Stimulated activated CD4-positive, alpha-beta T cell treated with anti-CD3 and anti-CD28 coated beads, Interleukin-4, amount 100 ng/mL, for 48 hours (primary cell): Measurements from ENCODE around the gene ARHGAP26.
"Not testable (repeated sequence)": the region's sequence is repeated elsewhere in the genome, so short reads cannot be mapped to it uniquely, and the experiment has no call there.

Experiments used
- DNase-seq, 2 donors: peaks; one replicate each; pipeline ENCODE4 v3.0.0-alpha.2; 2020; ENCODE audit warnings: low read depth in 2 of 2

The ARHGAP26 gene

DNA sequence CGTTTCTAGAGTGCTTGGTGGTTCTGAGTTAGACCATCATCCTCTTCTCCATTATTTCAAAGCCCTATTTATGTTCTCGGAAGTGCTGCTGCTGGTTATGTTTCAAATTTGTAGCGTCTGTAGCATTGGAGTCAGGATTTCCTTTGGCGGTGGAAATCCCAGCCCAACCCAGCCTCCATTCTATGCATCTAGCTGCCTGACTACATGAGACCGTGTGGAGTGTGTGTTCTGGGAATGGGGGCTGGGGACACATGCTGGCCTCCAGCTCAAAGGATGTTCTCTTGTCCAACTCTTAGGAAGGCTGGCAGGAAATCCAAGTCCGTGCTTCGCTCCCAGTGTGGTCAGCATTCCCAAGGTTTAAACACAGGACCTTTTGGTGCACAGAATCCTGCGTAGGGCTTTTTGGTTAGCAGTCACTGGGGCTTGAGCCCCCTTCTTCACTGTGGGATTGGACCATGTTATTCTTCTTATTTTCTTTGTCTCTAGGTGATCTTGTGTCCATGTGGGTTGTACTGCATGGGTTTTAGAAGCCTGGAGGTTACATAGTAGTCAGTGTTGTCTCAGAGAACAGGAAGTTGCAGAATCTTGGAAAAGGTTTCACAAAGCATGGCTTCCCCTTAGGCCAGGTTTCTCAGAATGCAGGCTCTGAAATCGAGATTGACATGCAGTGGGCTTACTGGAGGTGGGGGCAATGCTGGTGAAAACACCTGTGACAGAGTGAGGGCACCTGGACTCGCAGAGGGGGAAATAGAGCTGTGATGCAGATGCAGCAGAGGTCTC lies 132.2 kb downstream of the ARHGAP26 start:
- no peak for DNase-seq

DNA sequence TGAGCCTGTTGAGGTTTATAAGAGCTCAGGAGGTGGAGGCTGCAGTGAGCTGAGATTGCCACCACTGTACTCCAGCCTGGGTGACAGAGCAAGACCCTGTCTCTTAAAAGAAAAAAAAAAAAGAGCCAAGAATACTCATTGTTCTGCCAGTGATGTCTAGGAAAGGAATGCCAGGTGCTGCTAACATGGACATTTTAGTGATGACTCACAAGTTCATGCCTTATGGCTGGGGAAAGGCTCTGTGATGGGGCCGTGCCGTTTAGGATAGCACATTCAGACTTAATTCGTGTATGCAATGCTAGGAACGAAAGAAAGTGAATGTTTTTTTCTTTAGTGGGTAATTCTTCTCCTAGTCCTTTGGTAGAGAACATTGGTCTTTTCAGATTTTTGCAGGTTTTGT lies 134.2 kb downstream of the ARHGAP26 start:
- no peak for DNase-seq

DNA sequence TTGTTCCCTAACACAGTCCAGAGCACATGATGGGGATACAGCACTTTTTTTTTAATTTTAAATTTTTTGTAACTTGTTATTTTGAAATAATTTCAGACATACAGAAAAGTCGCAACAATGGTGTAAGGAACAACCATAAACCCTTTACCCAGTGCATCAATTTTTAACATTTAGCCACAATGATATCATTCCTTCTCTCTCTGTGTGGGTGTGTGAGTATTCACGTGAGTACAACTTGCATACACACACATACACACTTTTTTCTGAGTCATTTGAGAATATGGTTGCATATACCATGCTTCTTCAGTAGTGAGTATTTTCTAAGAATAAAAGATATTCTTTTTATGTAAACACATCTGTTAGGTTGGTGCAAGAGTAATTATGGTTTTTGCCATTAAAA lies 135.2 kb downstream of the ARHGAP26 start:
- DNase-seq: no peak

- no peak for DNase-seq
Observed at GRCh38 chr5:142906863-142907671, 136.9 kb downstream of the ARHGAP26 start.

DNA sequence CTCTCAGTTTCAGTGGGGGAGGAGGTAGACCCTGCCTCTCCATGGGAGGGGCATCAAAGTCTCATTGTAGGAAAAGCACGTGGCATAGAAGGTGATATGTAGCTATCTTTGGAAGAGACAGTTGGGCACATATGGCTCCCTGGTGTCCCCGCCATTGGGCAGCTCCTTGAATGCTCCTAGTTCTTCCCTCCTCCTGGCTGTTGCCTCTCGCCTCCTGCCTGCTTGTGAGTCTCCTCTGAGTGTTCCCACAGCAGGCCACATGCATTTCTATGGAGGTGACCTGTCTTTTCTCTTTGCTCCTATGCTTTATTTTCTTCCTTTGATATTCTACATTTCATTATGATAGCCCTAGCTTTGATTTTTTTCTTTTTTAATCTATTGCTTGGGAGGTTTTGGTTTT lies 138.5 kb downstream of the ARHGAP26 start:
- no peak for DNase-seq

DNA sequence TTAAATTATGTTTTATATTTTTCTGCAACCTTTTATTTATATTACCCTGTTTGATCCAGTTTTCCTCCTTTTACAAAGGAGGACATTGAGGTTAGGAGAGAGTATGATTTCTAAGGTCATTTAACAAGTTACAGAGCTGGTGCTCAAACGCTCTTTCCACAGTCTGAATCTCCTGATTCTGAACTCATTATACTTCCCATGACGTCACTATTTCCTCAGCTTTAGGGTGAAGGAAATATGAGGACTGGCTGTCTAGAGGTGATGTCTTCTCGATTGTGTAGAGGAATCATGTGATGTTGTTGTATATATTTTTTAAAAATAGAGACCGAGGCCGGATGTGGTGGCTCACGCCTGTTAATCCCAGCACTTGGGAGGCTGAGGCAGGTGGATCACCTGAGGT lies 140.0 kb downstream of the ARHGAP26 start:
- DNase-seq: no peak

GRCh38 chr5:142911170-142911569 lies 141.0 kb downstream of the ARHGAP26 start:
- no peak for DNase-seq

DNA sequence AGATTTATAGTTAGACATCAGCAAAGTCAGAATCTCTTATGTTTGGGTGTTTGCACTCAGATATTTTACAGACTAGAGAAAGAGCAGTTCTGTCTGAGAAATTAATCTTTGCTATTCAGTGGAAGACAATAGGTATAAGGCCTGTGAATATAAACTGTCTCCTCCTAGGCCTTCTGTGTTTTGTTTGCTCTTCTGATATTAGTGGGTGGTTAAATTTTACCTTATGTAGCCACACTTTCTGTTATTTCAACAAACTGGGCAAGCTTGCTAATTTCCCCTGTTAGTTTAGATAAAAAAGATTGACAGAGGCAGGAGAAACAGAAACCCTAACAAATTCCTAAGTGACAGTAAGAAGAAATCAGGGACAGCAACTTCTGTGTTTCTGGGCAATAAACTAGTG lies 141.6 kb downstream of the ARHGAP26 start:
- DNase-seq: no peak

DNA sequence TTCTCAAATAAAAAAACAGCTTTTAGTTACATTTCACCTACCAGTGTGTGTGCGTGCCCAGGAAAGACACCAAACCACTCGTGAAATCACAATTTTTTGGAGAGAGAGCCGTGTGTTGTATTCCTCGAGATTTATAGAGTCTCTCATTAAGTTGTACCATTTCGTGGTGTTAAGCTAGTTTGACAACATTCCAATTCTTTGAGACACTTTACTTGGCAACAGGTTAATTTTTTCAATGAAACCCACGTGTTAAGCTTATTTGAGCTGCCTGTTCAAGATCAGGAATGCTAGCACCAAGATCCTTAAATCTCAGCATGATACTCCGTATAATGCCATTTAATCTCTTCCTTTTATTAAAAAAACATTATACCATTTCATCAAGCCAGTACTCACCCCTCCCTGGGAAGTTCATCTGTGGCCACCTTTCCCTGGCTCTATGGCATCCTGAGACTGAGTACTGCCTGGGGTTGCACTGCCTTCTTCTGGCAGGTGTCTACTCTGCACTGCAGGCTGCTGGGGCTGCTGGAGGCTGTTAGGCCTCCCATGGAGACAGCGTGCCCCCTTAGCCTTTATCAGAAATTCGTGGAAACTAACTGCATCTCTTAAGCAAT lies 143.7 kb downstream of the ARHGAP26 start:
- DNase-seq: no peak

- no peak for DNase-seq
Observed at GRCh38 chr5:142915038-142915437, 144.9 kb downstream of the ARHGAP26 start.

DNA sequence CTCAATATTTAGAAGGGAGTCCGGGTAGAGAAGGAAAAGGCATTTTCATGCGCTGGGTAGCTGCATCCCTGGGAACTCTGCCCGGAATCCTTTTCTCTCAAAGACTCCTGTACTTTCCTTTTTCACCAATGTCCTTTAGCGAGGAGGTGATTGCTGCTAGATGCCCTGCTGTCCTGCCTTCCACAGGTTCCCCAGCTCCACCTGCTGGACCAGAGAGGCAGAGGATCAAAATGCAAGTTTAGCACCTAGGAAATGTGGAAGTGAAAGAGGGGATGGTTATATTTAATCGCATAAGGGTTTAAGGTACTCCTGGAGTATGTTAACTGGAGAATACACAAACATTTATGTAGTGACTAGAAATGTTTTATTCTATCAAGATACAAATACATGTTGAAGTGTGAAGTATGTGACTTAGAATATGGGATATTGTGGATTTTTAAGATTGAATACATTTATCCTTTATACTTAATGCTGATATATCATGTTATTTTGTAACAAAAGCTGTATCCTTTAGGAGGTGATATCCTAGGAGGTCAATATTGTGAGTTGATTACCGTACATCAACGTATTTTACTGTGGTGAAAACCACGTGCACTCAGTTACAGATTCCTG lies 145.7 kb downstream of the ARHGAP26 start:
- no peak for DNase-seq

GRCh38 chr5:142918959-142919635 lies 148.9 kb downstream of the ARHGAP26 start:
- no peak for DNase-seq

DNA sequence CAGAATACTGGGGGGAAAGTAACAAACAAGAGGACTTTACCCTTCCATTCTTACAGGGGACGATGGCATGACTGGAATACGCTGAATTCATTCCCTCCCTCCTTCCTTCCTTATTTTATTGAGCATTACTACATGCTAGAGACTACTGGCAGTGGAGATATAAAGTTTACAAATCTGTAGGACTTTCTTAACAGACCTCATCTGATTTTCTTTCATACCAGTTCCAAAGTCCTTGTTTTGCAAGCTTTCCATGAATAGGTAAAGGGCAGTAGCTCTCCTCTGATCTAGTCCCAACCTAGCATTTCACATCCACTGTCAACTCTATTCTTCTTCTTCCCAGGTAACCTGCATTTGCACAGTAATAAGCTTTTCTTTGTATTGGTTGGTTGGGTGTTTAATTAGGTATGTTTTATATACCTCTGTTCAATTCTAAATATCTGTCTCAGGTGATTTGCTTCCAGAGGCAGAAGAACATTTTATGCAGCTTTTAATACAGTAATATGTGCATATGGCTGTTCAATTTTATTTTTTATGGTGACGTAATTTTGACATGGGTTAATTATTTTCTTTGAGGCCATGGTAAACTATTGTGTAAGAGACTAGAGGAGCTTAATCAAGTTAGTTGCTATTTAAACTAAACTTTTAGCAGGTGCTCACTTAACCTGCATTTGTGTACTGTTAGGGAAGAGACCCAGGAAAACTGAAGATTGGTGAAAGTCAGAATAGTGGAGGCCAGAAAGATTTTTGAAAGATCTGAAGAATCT lies 150.9 kb downstream of the ARHGAP26 start:
- DNase-seq: no peak

GRCh38 chr5:142922223-142922952 lies 152.2 kb downstream of the ARHGAP26 start:
- no peak for DNase-seq

DNA sequence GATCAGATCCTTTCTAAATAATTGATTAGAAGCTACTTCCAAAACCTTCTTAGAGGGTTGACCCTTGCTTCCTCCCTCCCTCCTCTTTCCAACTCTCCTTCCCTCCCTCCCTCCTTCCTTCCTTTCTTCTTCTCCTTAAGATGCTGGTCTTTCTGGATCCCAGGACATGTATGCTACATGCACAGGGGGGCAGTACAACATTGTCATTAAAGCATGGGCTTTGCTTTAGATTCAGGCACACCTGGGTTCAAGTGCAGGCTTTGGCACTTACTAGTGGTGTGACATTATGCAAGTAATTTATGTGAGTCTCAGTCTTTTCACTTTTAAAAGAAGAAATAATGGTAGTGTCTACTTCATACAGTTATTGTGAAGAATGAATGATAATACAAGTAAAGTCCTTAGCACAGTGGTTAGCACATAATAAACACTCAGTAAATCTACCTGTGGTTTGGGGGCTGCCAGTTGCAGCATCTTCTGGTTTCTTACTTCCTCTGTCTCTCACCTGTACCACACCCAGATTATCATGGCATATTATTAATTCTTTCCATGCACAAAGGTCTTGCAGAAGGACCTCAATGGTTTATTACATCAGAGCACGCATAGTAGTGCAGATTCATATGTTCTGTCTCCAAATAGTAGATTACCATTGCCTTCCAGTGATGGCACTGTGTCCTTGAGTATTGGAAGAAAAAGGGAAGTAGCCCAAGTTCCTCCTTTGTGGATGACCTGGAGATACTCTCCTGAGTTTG lies 154.1 kb downstream of the ARHGAP26 start:
- DNase-seq: no peak

DNA sequence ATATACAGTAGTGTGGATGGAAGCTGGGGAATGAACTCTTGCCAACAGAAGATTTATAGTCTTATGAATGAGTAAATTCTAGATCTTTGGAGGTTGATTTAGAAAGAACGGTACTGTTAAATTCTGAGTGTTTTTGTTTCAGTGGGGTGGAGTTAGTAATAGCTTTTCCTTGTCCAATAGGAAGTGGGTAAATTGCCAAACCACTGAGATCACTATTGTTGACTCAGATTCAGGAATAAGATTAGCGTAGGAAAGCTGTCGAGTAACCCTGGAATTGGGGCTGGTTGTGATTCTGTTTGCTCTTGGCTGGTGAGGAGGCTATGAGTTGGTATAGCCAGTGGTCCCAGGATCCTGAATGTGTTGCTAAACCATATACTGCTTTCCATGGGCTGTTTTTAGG lies 155.6 kb downstream of the ARHGAP26 start:
- DNase-seq: no peak

GRCh38 chr5:142926549-142926948 lies 156.4 kb downstream of the ARHGAP26 start:
- DNase-seq: no peak

DNA sequence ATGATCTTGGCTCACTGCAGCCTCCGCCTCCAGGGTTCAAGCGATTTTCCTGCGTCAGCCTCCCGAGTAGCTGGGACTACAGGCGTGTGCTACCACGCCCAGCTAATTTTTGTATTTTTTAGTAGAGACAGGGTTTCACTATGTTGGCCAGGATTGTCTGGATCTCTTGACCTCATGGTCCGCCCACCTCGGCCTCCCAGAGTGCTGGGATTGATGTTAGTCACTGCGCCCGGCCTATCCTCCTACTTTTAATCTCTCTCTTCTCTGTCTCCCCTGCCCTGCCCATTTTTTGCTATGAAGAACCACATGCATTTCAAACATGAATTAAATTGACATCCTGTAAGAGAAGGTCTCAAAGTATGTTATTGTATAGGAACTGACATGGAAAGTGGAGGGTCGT lies 158.8 kb downstream of the ARHGAP26 start:
- not testable (repeated sequence) for DNase-seq

- no peak for DNase-seq
Observed at GRCh38 chr5:142929587-142929986, 159.4 kb downstream of the ARHGAP26 start.
